HG03520 (cell line): ENCODE results near the gene UPK1B.

Source experiments
- ATAC-seq: cut with Tn5 transposase; IDR thresholded peaks from one replicate; pipeline ENCODE4 v1.9.1; 2021; ENCODE audit warnings: mild to moderate bottlenecking, moderate library complexity; ENCODE audit not compliant: unreplicated experiment

Gene UPK1B

GRCh38 chr3:119245778-119246177 is 72.4 kb downstream of the UPK1B start:
- no peak for ATAC-seq
